NT2/D1 (cell line): Measurements from ENCODE around the gene CANT1.

Experiments used
- YY1 ChIP-seq: IDR thresholded peaks from 2 replicates; pipeline ENCODE4 v1.6.1; 2011; ENCODE audit not compliant: insufficient read length, insufficient read depth
- ZNF274 ChIP-seq: IDR thresholded peaks from 2 replicates; pipeline ENCODE4 v1.6.1; 2011; ENCODE audit warnings: mild to moderate bottlenecking, low read depth, low read length

- TF ChIP-seq YY1 (no peak), ZNF274 (no peak)
Measured at GRCh38 chr17:79044462-79044861, 34.9 kb upstream of the CANT1 start.
